ENCODE measurements around the gene STRN. TPM values are rescaled to one million over a fixed set of nuclear protein-coding genes. Genes with fewer than 3 reads are reported as not detected.

STRN gene
- total RNA-seq, 1 donor from 2014 or later = 26.1 TPM

- Mint-ChIP-seq H3K9me3 (no peaks in the 10 kb centered on the region), H3K27ac (no peak overlapping the region), H3K36me3 (no peaks in the 10 kb centered on the region), H3K4me3 (no peak overlapping the region), H3K4me1 (ENCODE audit: unreplicated experiment) (peaks cover 10% of the 10 kb centered on the region), H3K27me3 (no peaks in the 10 kb centered on the region)
- no peak for DNase-seq (ENCODE audit: extremely low spot score, unreplicated experiment)
- TF ChIP-seq CTCF (conservative IDR thresholded peaks at IDR 0.05) = no peak
Observed at GRCh38 chr2:36824273-36824672, 142.1 kb downstream of the STRN start.

- no peak for TF ChIP-seq CTCF (conservative IDR thresholded peaks at IDR 0.05)
- Mint-ChIP-seq H3K27me3 (no peaks in the 10 kb centered on the region), H3K4me3 (no peak overlapping the region), H3K4me1 (ENCODE audit: unreplicated experiment) (peaks cover 10% of the 10 kb centered on the region), H3K36me3 (no peaks in the 10 kb centered on the region), H3K9me3 (no peaks in the 10 kb centered on the region), H3K27ac (no peak overlapping the region)
- DNase-seq (ENCODE audit: extremely low spot score, unreplicated experiment) = no peak
Observed at GRCh38 chr2:36823862-36824261, 142.5 kb downstream of the STRN start.

GRCh38 chr2:36820942-36821605, 145.3 kb downstream of the STRN start:
- H3K27ac Mint-ChIP-seq = no peak overlapping the region
- H3K4me3 Mint-ChIP-seq = no peak overlapping the region
- no peak for DNase-seq (ENCODE audit: extremely low spot score, unreplicated experiment)
- H3K27me3 Mint-ChIP-seq = no peaks in the 10 kb centered on the region
- H3K4me1 Mint-ChIP-seq (ENCODE audit: unreplicated experiment) = peaks cover 10% of the 10 kb centered on the region
- no peaks in the 10 kb centered on the region for H3K9me3 Mint-ChIP-seq
- TF ChIP-seq CTCF (conservative IDR thresholded peaks at IDR 0.05) = no peak
- no peaks in the 10 kb centered on the region for H3K36me3 Mint-ChIP-seq

GRCh38 chr2:36819095-36819711, 147.1 kb downstream of the STRN start:
- Mint-ChIP-seq H3K27ac (no peak overlapping the region), H3K4me3 (no peak overlapping the region), H3K9me3 (no peaks in the 10 kb centered on the region), H3K4me1 (ENCODE audit: unreplicated experiment) (peaks cover 7% of the 10 kb centered on the region), H3K27me3 (no peaks in the 10 kb centered on the region), H3K36me3 (no peaks in the 10 kb centered on the region)
- DNase-seq (ENCODE audit: extremely low spot score, unreplicated experiment) = no peak
- no peak for TF ChIP-seq CTCF (conservative IDR thresholded peaks at IDR 0.05)

- DNase-seq (ENCODE audit: extremely low spot score, unreplicated experiment) = no peak
- Mint-ChIP-seq H3K9me3 (no peaks in the 10 kb centered on the region), H3K4me3 (no peak overlapping the region)
Observed at GRCh38 chr2:36818542-36818941, 147.8 kb downstream of the STRN start.

More at GRCh38 chr2:36818542-36818941, 147.8 kb downstream of the STRN start:
- TF ChIP-seq CTCF (conservative IDR thresholded peaks at IDR 0.05) = no peak
- Mint-ChIP-seq H3K4me1 (ENCODE audit: unreplicated experiment) (peaks cover 4% of the 10 kb centered on the region), H3K27me3 (no peaks in the 10 kb centered on the region), H3K36me3 (no peaks in the 10 kb centered on the region), H3K27ac (no peak overlapping the region)
